Right atrium auricular region (tissue), 2 donors: ENCODE measurements around the gene TSPAN4. TPM values are rescaled to one million over a fixed set of nuclear protein-coding genes. Genes with fewer than 3 reads are reported as not detected.

Source experiments
- DNase-seq: peaks from one replicate; pipeline ENCODE4 v3.0.0-alpha.2; 2019; ENCODE audit warnings: low spot score
- H3K27ac ChIP-seq, 2 donors: fragments of 200-600 bp; sonication (generic); 1 replicate in 1 of 2; 2 replicates in 1 of 2; pipeline ENCODE4 v1.5.1; 2016 to 2019
- H3K27me3 ChIP-seq, 2 donors: fragments of 200-600 bp; sonication (generic); one replicate each; pipeline versions ENCODE4 v1.5.1 to v1.6.0; 2017 to 2019
- H3K36me3 ChIP-seq: fragments of 200-600 bp; sonication (generic); one replicate; pipeline ENCODE4 v1.5.1; 2016
- H3K4me1 ChIP-seq, 2 donors: fragments of 200-600 bp; sonication (generic); one replicate each; pipeline versions ENCODE4 v1.5.1 to v1.6.0; 2017 to 2019
- H3K4me3 ChIP-seq, 2 donors: fragments of 200-600 bp; sonication (generic); 1 replicate in 1 of 2; 2 replicates in 1 of 2; pipeline ENCODE4 v1.5.1; 2017 to 2019; ENCODE audit warnings: mild to moderate bottlenecking in 1 of 2, moderate library complexity in 1 of 2
- H3K9me3 ChIP-seq, 2 donors: fragments of 200-600 bp; sonication (generic); one replicate each; pipeline ENCODE4 v1.5.1; 2019
- total RNA-seq, 2 donors: library from RNA; depleted of rRNA; stranded (reverse); fragments of >200 nt; gene quantifications; one replicate each; pipeline ENCODE4 v1.1.0, GENCODE V29; 2016
- TF ChIP-seq, protein P1 (sequence below), 2 donors: fragments of 200-600 bp; sonication (generic); IDR thresholded peaks; one replicate each; pipeline ENCODE4 v1.5.1; 2019; ENCODE audit warnings: antibody characterized with exemption in 2 of 2

The TSPAN4 gene
- total RNA-seq, 2 donors from 2014 or later: 37.2 to 81.0 TPM

DNA sequence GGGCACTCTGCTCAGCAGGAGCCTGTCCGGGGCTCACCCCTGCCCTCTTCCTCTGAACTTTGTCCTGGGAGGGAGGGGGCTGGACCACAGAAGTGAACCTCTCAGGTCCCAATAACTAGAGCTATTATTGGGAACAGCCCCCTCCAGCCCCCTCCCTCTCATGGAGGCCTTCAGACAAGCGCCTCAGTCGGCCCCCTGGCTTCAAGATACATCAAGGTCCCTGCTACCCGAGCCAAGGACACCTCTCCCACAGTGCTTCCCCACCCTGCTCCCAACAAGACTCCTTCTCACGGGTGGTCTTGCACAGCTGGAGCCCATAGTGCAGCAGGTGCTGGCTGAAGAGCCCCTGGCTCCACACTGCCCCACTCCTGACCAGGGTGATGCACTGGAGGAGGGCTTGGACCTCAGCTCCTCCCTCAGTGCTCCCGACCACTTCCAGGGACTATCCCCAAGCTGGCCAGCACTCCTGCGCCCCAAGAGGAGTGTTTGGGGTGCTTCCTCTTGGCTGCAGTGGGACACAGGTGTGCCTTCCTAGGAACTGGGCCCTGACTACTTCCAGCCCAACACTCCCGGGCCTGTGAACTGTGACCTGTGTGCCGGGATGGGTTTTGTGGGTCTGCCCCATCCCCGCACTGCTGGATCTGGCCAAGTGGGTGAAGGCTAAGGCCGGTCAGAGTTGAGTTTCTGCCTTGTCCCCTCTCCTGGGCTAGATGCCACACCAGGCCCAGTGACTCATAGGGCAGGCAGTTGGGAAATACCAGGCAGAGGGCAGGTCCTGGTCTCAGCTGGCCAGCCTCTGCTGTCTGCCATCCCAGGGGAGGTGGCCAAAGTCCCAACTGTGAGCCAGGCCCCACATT lies 21.8 kb upstream of the TSPAN4 start:
- H3K36me3 ChIP-seq: peaks cover 38% of the 10 kb centered on the region
- peak overlapping the region; percentile 98 for H3K27ac ChIP-seq
- peaks cover 0 to 40% of the 10 kb centered on the region in 2 donors for H3K4me1 ChIP-seq
- no peaks in the 10 kb centered on the region for H3K9me3 ChIP-seq
- peak; percentile 93 for DNase-seq
- H3K4me3 ChIP-seq: peak overlapping the region; percentile 88 to 93
- H3K27me3 ChIP-seq: no peaks in the 10 kb centered on the region
- TF ChIP-seq, protein P1, sequence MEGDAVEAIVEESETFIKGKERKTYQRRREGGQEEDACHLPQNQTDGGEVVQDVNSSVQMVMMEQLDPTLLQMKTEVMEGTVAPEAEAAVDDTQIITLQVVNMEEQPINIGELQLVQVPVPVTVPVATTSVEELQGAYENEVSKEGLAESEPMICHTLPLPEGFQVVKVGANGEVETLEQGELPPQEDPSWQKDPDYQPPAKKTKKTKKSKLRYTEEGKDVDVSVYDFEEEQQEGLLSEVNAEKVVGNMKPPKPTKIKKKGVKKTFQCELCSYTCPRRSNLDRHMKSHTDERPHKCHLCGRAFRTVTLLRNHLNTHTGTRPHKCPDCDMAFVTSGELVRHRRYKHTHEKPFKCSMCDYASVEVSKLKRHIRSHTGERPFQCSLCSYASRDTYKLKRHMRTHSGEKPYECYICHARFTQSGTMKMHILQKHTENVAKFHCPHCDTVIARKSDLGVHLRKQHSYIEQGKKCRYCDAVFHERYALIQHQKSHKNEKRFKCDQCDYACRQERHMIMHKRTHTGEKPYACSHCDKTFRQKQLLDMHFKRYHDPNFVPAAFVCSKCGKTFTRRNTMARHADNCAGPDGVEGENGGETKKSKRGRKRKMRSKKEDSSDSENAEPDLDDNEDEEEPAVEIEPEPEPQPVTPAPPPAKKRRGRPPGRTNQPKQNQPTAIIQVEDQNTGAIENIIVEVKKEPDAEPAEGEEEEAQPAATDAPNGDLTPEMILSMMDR (IDR thresholded peaks at IDR 0.05): no peak

DNA sequence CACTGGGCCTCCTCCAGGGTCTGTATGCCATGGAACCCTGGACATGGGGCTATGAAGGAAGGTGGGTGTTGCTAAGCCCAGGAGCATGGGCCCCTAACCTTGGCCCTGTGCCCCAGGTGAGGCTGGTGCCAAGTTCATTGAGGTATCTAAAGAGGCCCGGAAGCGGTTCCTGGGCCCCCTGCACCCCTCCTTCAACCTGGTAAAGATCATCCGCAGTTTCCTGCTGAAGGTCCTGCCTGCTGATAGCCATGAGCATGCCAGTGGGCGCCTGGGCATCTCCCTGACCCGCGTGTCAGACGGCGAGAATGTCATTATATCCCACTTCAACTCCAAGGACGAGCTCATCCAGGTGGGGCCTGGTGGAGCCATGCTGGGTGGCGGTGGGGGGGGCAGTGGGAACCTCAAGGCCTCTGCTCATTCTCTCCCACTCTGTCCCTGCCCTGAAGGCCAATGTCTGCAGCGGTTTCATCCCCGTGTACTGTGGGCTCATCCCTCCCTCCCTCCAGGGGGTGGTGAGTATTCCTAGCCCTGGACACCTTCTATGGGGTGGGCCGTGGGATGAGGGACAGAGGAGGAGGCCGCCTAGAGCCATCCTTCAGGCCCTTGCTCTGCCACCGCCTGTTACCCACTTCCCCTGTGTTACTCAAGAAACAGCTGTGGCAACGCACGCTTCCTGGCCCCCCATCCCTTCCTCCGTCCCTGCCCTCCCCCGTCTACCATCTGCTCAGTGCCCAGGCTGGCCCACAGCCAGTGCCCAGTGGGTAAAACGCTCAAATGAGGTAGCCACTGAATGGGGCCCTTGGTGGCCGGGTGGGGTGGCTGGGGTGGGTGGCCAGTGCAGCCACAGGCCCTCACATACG lies 20.9 kb upstream of the TSPAN4 start:
- H3K27ac ChIP-seq: peak overlapping the region; percentile 98
- TF ChIP-seq, protein P1 (IDR thresholded peaks at IDR 0.05): no peak
- peaks cover 0 to 48% of the 10 kb centered on the region in 2 donors for H3K4me1 ChIP-seq
- no peaks in the 10 kb centered on the region for H3K9me3 ChIP-seq
- peak overlapping the region; percentile 88 to 93 for H3K4me3 ChIP-seq
- DNase-seq: no peak
- peaks cover 38% of the 10 kb centered on the region for H3K36me3 ChIP-seq
- no peaks in the 10 kb centered on the region for H3K27me3 ChIP-seq

DNA sequence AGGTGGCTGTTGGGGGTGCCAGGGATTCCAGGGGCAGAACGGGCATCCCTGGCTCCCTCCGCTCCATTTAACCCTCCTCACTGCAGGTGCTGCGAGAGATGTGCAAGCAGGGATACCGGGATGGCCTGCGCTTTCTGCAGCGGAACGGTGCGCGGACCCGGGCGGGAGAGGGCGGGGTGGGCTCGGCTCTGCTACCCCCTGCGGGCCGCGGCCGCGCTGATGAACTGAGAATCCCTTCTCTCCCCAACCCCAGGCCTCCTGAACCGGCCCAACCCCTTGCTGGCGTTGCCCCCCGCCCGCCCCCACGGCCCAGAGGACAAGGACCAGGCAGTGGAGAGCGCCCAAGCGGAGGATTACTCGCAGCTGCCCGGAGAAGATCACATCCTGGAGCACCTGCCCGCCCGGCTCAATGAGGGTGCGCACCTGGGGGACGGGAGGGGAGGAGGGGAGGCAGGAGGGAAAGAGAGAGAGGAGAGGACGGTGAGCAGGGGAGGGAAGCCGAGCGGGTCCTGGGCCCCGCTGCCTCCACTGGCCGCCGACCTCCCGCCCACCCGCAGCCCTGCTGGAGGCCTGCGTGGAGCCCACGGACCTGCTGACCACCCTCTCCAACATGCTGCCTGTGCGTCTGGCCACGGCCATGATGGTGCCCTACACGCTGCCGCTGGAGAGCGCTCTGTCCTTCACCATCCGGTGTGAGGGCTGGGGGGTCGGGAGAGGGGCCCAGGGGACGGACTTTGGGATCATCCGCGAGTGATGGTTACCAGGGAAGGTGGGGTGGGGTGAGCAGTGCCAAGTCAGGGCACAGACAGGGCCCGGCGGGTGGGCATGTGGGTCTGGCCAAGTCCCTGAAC lies 19.0 kb upstream of the TSPAN4 start:
- H3K9me3 ChIP-seq: no peaks in the 10 kb centered on the region
- peaks cover 38% of the 10 kb centered on the region for H3K36me3 ChIP-seq
- TF ChIP-seq, protein P1 (IDR thresholded peaks at IDR 0.05): no peak
- no peak overlapping the region for H3K27ac ChIP-seq
- H3K27me3 ChIP-seq: no peaks in the 10 kb centered on the region
- DNase-seq: no peak
- H3K4me3 ChIP-seq: no peak overlapping the region
- H3K4me1 ChIP-seq: peaks cover 0 to 64% of the 10 kb centered on the region in 2 donors

DNA sequence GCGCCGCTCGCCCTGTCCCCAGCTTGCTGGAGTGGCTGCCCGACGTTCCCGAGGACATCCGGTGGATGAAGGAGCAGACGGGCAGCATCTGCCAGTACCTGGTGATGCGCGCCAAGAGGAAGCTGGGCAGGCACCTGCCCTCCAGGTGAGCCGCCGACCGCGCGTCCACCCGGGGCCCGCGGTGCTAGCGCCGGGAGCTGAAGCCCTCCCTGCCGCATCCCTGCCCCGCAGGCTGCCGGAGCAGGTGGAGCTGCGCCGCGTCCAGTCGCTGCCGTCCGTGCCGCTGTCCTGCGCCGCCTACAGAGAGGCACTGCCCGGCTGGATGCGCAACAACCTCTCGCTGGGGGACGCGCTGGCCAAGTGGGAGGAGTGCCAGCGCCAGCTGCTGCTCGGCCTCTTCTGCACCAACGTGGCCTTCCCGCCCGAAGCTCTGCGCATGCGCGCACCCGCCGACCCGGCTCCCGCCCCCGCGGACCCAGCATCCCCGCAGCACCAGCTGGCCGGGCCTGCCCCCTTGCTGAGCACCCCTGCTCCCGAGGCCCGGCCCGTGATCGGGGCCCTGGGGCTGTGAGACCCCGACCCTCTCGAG lies 18.3 kb upstream of the TSPAN4 start:
- Histone ChIP-seq H3K27ac (no peak overlapping the region), H3K9me3 (no peaks in the 10 kb centered on the region), H3K27me3 (no peaks in the 10 kb centered on the region), H3K4me1 (peaks cover 0 to 67% of the 10 kb centered on the region in 2 donors), H3K36me3 (peaks cover 38% of the 10 kb centered on the region), H3K4me3 (no peak overlapping the region)
- DNase-seq: no peak
- TF ChIP-seq, protein P1 (IDR thresholded peaks at IDR 0.05): no peak

DNA sequence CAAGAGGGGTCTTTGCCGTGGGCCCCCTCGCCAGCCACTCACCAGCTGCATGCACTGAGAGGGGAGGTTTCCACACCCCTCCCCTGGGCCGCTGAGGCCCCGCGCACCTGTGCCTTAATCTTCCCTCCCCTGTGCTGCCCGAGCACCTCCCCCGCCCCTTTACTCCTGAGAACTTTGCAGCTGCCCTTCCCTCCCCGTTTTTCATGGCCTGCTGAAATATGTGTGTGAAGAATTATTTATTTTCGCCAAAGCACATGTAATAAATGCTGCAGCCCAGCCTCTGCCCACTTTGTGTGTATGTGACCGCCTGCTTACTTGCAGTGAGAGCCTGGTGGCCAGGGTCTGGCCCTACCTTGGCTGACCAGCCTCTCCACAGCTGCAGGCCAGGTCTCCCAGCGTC lies 17.7 kb upstream of the TSPAN4 start:
- TF ChIP-seq, protein P1 (IDR thresholded peaks at IDR 0.05): no peak
- no peak for DNase-seq
- Histone ChIP-seq H3K27ac (no peak overlapping the region), H3K36me3 (peaks cover 38% of the 10 kb centered on the region), H3K27me3 (no peaks in the 10 kb centered on the region), H3K9me3 (no peaks in the 10 kb centered on the region), H3K4me1 (peaks cover 0 to 72% of the 10 kb centered on the region in 2 donors), H3K4me3 (no peak overlapping the region)
